Activated naive CD8-positive, alpha-beta T cell treated with anti-CD3 and anti-CD28 coated beads, Interleukin-2, amount 50 U/mL, for 24 hours (primary cell): Measurements from ENCODE around the gene FAM171A1.

Source experiments
- ATAC-seq: fragments of 150-1000 bp; cut with Tn5 transposase; one replicate; pipeline ENCODE4 v1.10.0; 2021
- DNase-seq: peaks from one replicate; pipeline ENCODE4 v3.0.0; 2021
- H3K27ac Mint-ChIP-seq: one replicate; pipeline ENCODE4 v1.8.0; 2021; ENCODE audit warnings: mild to moderate bottlenecking, mixed read lengths
- H3K27me3 Mint-ChIP-seq: one replicate; pipeline ENCODE4 v1.8.0; 2021; ENCODE audit warnings: mixed read lengths
- H3K36me3 Mint-ChIP-seq: one replicate; pipeline ENCODE4 v1.8.0; 2021; ENCODE audit warnings: low read depth, mixed read lengths
- H3K4me1 Mint-ChIP-seq: one replicate; pipeline ENCODE4 v1.8.0; 2021; ENCODE audit warnings: mixed read lengths
- H3K4me3 Mint-ChIP-seq: one replicate; pipeline ENCODE4 v1.8.0; 2021; ENCODE audit warnings: mild to moderate bottlenecking, moderate library complexity, mixed read lengths
- H3K9me3 Mint-ChIP-seq: one replicate; pipeline ENCODE4 v1.8.0; 2021; ENCODE audit warnings: mixed read lengths

FAM171A1 gene

DNA sequence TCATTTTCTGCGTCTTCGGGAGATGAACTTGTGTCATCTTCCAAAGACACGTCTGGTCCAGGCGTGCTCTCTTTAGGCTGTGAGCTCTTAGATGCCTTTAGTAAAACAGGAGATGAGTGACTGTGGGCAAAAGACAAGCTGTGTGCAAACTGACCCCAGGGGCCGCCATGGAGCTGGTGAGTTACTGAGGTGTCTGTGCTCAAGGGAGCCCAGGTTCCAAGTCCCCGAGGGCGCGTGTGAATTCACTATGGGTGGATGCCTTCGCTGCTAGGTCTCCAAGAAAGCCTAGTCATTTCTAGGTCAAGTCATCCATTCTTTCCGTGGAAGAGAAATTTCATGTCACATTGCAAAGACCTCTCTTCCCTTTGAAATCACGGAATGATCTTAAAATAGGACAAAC, 118.7 kb downstream of the FAM171A1 start:
- ATAC-seq (no peak), DNase-seq (no peak)
- no peaks in the 10 kb centered on the region for H3K36me3 Mint-ChIP-seq
- H3K4me1 Mint-ChIP-seq = peaks cover 28% of the 10 kb centered on the region
- H3K27me3 Mint-ChIP-seq = no peaks in the 10 kb centered on the region
- H3K4me3 Mint-ChIP-seq = no peak overlapping the region
- no peaks in the 10 kb centered on the region for H3K9me3 Mint-ChIP-seq
- H3K27ac Mint-ChIP-seq = no peak overlapping the region

DNA sequence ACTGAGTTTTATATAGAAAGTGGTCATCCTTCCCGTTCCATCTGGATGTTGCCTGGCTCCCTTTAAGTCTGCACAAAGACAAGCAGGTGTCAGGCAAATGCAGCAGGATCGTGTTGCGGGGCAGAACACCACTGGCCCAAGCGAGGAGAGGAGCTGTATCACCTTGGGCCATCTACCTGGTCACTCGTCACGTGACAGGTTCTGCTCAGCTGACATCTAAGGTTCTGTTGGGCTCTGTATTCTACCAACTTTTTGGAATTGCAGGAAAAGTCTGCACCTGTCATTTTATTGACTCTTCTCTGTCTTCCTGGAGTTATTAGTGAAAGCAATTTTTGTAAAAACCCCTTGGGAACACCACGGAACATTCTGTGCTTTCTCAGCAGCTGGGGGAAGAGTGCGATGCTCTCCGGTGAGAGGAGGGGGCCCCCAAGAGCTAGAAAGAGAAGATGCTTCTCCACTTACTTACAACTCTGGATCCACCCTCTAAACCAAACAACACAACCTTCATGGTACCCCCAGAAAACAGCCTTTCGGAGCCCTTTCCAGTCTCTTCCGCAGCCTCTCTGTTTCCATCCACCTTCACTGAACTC, 119.2 kb downstream of the FAM171A1 start:
- Mint-ChIP-seq H3K4me3 (no peak overlapping the region), H3K27me3 (no peaks in the 10 kb centered on the region), H3K9me3 (no peaks in the 10 kb centered on the region), H3K4me1 (peaks cover 28% of the 10 kb centered on the region), H3K36me3 (no peaks in the 10 kb centered on the region), H3K27ac (no peak overlapping the region)
- DNase-seq = no peak
- ATAC-seq = no peak

DNA sequence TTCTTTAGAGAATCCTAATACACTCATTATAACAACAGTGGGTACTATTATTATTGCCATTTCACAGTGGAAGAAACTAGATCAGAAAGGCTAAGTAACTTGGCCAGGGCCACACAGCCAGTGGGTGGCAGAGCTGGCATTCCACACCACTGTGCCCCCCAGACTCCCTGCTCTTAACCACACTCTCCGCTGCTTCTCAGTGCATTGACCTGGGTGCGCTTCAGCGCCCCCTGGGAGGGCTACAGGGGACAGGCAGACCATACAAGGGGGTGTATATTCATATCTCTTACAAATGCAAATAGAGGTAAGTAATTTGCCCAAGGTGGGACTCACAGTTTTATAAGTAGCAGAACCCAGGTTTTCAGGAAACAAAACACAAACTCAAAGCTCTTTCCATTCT, 125.6 kb downstream of the FAM171A1 start:
- no peak overlapping the region for H3K27ac Mint-ChIP-seq
- DNase-seq (peak; percentile 29), ATAC-seq (peak; percentile 67)
- H3K4me1 Mint-ChIP-seq = peaks cover 10% of the 10 kb centered on the region
- peaks cover 4% of the 10 kb centered on the region for H3K36me3 Mint-ChIP-seq
- H3K27me3 Mint-ChIP-seq = no peaks in the 10 kb centered on the region
- H3K9me3 Mint-ChIP-seq = no peaks in the 10 kb centered on the region
- no peak overlapping the region for H3K4me3 Mint-ChIP-seq

DNA sequence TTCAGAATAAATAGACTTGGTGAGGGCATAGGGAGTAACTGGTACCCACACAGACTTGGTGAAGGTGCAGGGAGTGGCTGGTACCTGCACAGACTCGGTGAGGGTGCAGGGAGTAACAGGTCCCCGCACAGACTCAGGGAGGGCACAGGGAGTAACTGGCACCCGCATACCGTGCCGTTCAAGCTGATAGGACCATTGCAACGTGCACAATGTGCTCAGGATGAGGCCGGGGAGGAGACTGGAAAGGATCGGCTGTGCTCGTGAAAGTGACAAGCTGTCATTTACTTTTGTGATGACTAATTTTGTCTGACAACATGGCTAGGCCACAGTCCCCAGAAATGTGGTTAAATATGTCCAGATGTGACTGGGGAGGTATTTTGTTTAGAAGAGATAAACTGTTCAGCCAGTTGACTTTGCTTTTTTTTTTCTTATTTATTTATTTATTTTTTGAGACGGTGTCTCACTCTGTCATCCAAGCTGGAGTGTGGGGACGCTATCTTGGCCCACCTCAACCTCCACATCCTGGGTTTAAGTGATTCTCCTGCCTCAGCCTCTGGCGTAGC, 126.4 kb downstream of the FAM171A1 start:
- no peaks in the 10 kb centered on the region for H3K9me3 Mint-ChIP-seq

DNA sequence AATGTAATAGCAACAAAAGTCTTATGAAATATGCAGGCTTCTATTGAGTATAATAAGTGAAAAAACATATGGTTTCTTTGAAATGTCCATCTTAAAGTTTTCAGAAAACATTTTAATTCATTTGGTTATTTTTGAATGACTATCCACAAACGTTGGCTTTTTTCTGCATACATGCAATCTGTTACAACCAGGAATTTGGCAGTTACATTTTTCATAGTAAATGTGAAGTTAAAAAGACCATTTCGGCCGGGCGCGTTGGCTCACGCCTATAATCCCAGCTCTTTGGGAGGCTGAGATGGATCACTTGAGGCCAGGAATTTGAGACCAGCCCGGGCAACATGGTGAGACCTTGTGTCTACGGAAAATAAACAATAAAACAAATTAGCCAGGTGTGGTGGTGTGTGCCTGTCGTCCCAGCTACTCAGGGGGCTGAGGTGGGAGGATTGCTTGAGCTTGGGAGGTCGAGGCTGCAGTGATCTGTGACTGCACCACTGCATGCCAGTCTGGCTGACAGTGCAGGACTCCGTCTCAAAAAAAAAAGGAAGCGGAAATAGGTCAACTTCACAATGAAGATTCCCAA, 128.7 kb downstream of the FAM171A1 start:
- ATAC-seq = no peak
- DNase-seq = no peak
- no peaks in the 10 kb centered on the region for H3K9me3 Mint-ChIP-seq
- H3K4me1 Mint-ChIP-seq = peaks cover 19% of the 10 kb centered on the region
- H3K36me3 Mint-ChIP-seq = peaks cover 5% of the 10 kb centered on the region
- H3K27me3 Mint-ChIP-seq = no peaks in the 10 kb centered on the region
- no peak overlapping the region for H3K4me3 Mint-ChIP-seq
- no peak overlapping the region for H3K27ac Mint-ChIP-seq

More for the DNA sequence above, 126.4 kb downstream of the FAM171A1 start:
- DNase-seq (no peak), ATAC-seq (peak; percentile 60)
- Mint-ChIP-seq H3K36me3 (peaks cover 5% of the 10 kb centered on the region), H3K27me3 (no peaks in the 10 kb centered on the region), H3K27ac (no peak overlapping the region), H3K4me1 (peaks cover 10% of the 10 kb centered on the region), H3K4me3 (no peak overlapping the region)

DNA sequence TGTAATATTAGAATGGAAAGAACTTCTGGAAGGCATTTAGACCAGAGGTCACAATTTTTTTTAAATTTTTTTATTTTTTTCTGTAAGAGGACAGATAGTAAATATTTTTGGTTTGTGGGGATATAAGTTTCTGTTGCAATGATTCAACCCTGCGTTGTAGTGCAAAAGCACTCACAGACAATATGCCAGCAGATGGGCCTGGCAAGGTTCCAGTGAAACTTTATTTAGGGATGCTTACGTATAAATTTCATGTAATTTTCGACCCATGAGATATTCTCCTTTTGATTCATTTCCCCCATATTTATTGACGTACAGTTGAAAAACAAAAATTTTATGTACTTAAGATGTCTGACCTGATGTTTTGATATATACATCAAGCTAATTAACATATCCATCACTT, 129.8 kb downstream of the FAM171A1 start:
- DNase-seq (no peak), ATAC-seq (no peak)
- no peak overlapping the region for H3K4me3 Mint-ChIP-seq
- H3K27me3 Mint-ChIP-seq = no peaks in the 10 kb centered on the region
- H3K4me1 Mint-ChIP-seq = peaks cover 21% of the 10 kb centered on the region
- no peaks in the 10 kb centered on the region for H3K9me3 Mint-ChIP-seq
- H3K36me3 Mint-ChIP-seq = peaks cover 5% of the 10 kb centered on the region
- H3K27ac Mint-ChIP-seq = no peak overlapping the region

DNA sequence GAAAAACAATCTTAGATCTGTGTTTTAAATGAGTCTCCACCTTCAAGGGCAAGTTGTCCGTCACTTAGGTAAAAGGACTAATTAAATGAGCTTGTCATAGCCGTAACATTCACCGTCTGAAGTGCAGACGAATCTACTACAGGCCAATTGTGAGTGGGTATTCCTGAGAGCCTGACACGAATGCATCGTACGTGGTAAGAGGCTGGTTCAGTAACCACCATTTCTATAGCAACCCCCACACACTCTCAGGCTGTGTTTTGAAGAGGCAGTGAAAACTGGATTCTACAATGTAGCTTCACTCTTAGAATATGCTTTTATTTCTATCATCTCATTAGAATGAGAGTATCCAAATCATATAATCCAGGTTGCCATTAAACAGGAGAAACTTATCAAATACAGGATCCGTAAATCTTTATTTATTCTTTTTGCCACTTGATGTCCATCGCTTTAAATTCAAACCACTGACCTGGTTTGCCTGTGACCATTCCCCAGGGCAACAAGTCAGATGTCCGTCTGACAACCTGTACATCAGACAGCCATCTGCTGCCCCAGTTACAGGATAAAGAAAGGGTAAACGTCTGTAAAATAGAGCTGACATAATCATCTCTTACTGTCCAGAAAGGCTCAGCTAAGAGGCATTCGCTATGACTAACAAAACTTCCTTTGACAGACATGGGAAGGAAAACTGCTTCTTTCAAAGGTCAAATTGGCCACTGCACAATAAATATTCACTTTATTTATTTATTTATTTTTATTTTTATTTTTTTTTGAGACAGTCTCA, 132.3 kb downstream of the FAM171A1 start:
- ATAC-seq = peak; percentile 86
- Mint-ChIP-seq H3K4me1 (peaks cover 12% of the 10 kb centered on the region), H3K4me3 (no peak overlapping the region), H3K27me3 (no peaks in the 10 kb centered on the region), H3K9me3 (no peaks in the 10 kb centered on the region), H3K36me3 (peaks cover 2% of the 10 kb centered on the region), H3K27ac (no peak overlapping the region)
- DNase-seq = no peak

DNA sequence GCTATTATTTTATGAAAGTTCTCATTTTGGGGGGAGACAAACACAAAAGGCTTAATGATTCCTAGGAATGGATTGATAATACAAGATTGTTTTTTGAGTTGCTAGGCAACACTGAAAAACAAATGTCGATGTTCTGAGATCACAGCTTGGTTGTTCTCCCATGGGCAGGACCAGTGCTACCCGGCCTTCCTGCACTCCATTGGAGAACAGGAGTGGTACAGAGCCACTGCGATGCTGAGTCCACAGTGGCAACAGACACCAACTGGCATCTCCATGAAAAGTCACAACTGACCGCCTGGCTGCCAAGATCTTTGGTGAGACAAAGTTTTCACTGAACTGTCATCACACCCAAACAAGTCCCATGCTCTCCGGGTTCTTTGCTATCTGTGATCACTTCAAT, 133.7 kb downstream of the FAM171A1 start:
- H3K4me3 Mint-ChIP-seq = no peak overlapping the region
- ATAC-seq (no peak), DNase-seq (no peak)
- peaks cover 12% of the 10 kb centered on the region for H3K4me1 Mint-ChIP-seq
- no peak overlapping the region for H3K27ac Mint-ChIP-seq
- H3K27me3 Mint-ChIP-seq = no peaks in the 10 kb centered on the region
- no peaks in the 10 kb centered on the region for H3K9me3 Mint-ChIP-seq
- H3K36me3 Mint-ChIP-seq = peaks cover 2% of the 10 kb centered on the region

DNA sequence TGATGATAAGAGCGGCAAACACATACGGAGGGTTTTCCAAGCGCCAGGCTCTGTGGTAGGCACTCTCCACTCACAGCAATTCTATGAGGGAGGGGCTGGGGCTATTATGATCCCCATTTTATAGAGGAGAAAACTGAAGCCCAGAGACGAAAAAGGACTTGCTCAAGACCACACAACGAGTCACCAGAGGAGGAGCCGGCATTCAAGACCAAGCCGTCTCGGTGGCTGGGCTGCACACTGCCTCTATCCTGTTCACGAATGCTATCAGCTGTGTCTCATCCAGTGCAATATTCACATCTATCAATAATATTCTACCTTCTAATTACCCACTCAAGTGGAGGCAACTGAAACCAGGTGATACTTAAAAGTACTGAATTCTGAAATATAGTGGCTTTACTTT, 134.7 kb downstream of the FAM171A1 start:
- H3K4me3 Mint-ChIP-seq = no peak overlapping the region
- H3K4me1 Mint-ChIP-seq = peaks cover 12% of the 10 kb centered on the region
- no peak for DNase-seq
- H3K27ac Mint-ChIP-seq = no peak overlapping the region
- no peaks in the 10 kb centered on the region for H3K27me3 Mint-ChIP-seq
- peaks cover 2% of the 10 kb centered on the region for H3K36me3 Mint-ChIP-seq
- ATAC-seq = no peak
- no peaks in the 10 kb centered on the region for H3K9me3 Mint-ChIP-seq

DNA sequence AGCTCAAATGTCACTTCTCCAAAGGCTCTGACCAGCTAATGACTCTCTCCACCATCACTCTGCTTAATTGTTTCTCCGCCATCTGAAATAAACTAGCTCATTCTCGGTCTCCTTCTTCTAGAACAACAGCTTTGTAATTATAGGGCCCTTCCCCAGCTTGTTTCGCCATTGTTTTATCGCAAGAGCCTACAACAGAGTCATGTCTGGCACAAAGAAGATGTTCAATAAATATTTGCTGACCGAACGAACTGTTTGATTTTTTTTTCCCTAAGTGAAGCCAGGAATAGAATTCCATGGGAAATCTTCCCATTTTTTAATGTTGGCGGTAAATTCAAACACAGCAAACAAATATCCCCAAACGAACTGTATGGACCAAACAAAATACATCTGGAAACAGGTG, 138.8 kb downstream of the FAM171A1 start:
- Mint-ChIP-seq H3K27me3 (no peaks in the 10 kb centered on the region), H3K4me3 (no peak overlapping the region), H3K9me3 (no peaks in the 10 kb centered on the region), H3K27ac (no peak overlapping the region), H3K4me1 (peaks cover 2% of the 10 kb centered on the region), H3K36me3 (peaks cover 1% of the 10 kb centered on the region)
- DNase-seq = no peak
- ATAC-seq = no peak

DNA sequence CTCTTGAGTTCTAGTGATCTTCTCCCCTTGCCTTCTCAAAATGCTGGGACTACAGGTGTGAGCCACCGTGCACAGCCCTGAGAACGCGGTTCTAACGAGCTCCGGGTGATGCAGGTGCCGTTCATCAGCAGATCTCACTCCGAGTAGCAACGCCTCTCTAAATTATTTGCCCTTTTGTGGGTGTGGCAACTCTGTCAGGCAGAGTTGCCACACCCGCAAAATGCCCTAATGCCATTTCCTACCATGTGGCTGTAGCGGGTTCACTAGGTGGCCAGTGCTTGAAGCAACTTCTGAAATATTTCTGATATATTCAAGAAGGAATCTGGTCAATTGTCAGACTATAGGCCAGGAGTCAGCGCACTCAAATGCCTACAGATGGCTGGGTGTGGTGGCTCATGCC, 139.7 kb downstream of the FAM171A1 start:
- no peaks in the 10 kb centered on the region for H3K9me3 Mint-ChIP-seq
- peaks cover 1% of the 10 kb centered on the region for H3K36me3 Mint-ChIP-seq
- DNase-seq (no peak), ATAC-seq (no peak)
- no peak overlapping the region for H3K4me3 Mint-ChIP-seq
- H3K27ac Mint-ChIP-seq = no peak overlapping the region
- H3K4me1 Mint-ChIP-seq = peaks cover 1% of the 10 kb centered on the region
- H3K27me3 Mint-ChIP-seq = no peaks in the 10 kb centered on the region

DNA sequence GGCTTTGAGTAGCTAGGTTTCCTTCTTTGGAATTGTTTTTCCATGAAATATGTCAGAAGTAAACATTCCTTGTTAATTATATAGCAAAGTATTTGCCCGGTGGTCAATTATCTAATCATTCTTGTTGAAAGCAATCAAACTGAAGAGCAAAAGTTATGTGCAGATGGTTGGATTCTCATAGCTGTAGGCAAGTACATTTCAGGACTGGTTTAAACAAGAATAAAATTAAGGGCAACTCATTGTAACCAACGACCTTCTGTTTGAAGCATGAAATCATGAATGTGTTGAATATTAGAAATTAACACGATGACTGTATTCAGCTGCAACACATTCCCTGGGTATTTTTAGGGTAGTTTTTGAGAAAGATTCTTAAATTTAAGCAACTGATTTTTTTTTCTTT, 140.8 kb downstream of the FAM171A1 start:
- H3K4me3 Mint-ChIP-seq = no peak overlapping the region
- no peak for ATAC-seq

DNA sequence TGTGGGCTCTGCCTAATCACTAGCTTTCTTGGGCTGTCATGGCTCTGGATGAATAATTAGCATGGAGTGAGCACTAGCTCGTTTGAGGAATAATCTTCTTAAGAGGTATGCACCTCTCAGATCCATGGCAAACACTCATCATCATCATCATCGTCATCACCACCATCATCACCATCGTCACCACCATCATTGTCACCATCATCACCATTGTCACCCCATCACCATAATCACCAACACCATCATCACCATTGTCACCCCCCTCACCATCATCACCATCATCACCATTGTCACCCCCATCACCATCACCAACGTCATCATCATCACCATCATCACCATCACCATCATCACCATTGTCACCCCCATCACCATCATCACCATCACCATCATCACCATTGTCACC, 141.8 kb downstream of the FAM171A1 start:
- Mint-ChIP-seq H3K27ac (no peak overlapping the region), H3K36me3 (peaks cover 1% of the 10 kb centered on the region), H3K4me3 (no peak overlapping the region), H3K9me3 (peaks cover 5% of the 10 kb centered on the region), H3K4me1 (no peaks in the 10 kb centered on the region), H3K27me3 (no peaks in the 10 kb centered on the region)
- no peak for ATAC-seq
- DNase-seq = no peak

More for the DNA sequence above, 140.8 kb downstream of the FAM171A1 start:
- Mint-ChIP-seq H3K27me3 (no peaks in the 10 kb centered on the region), H3K9me3 (no peaks in the 10 kb centered on the region), H3K4me1 (no peaks in the 10 kb centered on the region), H3K36me3 (peaks cover 1% of the 10 kb centered on the region), H3K27ac (no peak overlapping the region)
- no peak for DNase-seq

DNA sequence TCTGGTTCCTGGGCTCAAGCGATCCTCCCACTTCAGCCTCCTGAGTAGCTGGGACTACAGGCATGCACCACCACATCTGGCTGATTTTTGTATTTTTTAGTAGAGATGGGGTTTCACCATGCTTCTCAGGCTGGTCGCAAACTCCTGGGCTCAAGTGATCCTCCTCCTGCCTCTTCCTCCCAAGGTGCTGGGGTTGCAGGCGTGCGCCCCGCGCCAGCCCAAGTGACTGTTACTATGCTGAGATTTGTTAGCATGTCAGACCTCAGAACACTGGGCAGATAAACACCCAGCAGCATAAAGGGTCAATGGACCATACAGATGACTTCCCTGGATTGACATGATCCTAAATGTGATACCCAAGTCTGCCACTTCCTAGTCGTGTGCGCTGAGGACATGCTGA, 142.7 kb downstream of the FAM171A1 start:
- peaks cover 5% of the 10 kb centered on the region for H3K9me3 Mint-ChIP-seq
- ATAC-seq = no peak
- no peaks in the 10 kb centered on the region for H3K4me1 Mint-ChIP-seq
- H3K4me3 Mint-ChIP-seq = no peak overlapping the region
- no peak overlapping the region for H3K27ac Mint-ChIP-seq
- no peak for DNase-seq
- H3K36me3 Mint-ChIP-seq = peaks cover 4% of the 10 kb centered on the region
- no peaks in the 10 kb centered on the region for H3K27me3 Mint-ChIP-seq
